A549 (cell line): ENCODE measurements around the gene SULF2.

Experiments used
- CEBPB ChIP-seq, 2 experiments: fragments of >200 bp in 1 of 2; sonication (Bioruptor Twin) in 1 of 2; formaldehyde crosslinking in 1 of 2; IDR thresholded peaks; 2 replicates each; pipeline ENCODE4 v1.6.1; 2012 to 2016
- GATA3 ChIP-seq: IDR thresholded peaks from 2 replicates; pipeline ENCODE4 v1.6.1; 2012; ENCODE audit warnings: borderline replicate concordance
- PHF8 ChIP-seq: fragments of 200-600 bp; sonication (generic); IDR thresholded peaks from 2 replicates; pipeline ENCODE4 v1.6.1; 2016; ENCODE audit warnings: low read depth, mild to moderate bottlenecking, antibody characterized with exemption, moderate library complexity, borderline replicate concordance
- RNF2 ChIP-seq: fragments of 200-600 bp; sonication (generic); IDR thresholded peaks from 2 replicates; pipeline ENCODE4 v1.6.1; 2016; ENCODE audit warnings: low read depth, mild to moderate bottlenecking, antibody characterized with exemption, moderate library complexity, borderline replicate concordance
- SMC3 ChIP-seq: fragments of >200 bp; sonication (Bioruptor Twin); formaldehyde crosslinking; IDR thresholded peaks from 3 replicates; pipeline ENCODE4 v1.6.1; 2018; ENCODE audit warnings: inconsistent platforms
- TF ChIP-seq, protein P1 (sequence below): fragments of 250-450 bp; sonication (Bioruptor Pico); IDR thresholded peaks from 2 replicates; pipeline ENCODE4 v1.5.0; 2021; ENCODE audit warnings: mild to moderate bottlenecking, moderate library complexity, borderline replicate concordance
- TF ChIP-seq, protein P2 (sequence below): fragments of >200 bp; sonication (Bioruptor Twin); formaldehyde crosslinking; IDR thresholded peaks from 3 replicates; pipeline ENCODE4 v1.5.1; 2016

DNA sequence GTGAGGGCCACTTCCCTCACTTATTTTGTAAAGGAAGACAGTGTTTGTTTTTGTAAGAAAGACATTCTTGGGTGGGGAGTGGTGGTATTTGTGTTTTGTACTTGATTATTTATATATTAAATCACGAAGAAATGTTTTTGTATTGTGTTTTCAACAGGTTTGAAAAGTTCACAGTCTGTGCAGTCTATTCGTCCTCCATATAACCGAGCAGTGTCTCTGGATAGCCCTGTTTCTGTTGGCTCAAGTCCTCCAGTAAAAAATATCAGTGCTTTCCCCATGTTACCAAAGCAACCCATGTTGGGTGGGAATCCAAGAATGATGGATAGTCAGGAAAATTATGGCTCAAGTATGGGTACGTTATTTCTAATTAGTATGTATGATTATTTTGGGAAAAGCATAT, 146.4 kb downstream of the SULF2 start:
- TF ChIP-seq, protein P1, sequence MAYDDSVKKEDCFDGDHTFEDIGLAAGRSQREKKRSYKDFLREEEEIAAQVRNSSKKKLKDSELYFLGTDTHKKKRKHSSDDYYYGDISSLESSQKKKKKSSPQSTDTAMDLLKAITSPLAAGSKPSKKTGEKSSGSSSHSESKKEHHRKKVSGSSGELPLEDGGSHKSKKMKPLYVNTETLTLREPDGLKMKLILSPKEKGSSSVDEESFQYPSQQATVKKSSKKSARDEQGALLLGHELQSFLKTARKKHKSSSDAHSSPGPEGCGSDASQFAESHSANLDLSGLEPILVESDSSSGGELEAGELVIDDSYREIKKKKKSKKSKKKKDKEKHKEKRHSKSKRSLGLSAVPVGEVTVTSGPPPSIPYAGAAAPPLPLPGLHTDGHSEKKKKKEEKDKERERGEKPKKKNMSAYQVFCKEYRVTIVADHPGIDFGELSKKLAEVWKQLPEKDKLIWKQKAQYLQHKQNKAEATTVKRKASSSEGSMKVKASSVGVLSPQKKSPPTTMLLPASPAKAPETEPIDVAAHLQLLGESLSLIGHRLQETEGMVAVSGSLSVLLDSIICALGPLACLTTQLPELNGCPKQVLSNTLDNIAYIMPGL (CRISPR knock-in tag), result no peak
- TF ChIP-seq SMC3 (no peak), CEBPB (IDR thresholded peaks at IDR 0.05) (no peak), GATA3 (no peak), PHF8 (no peak), RNF2 (no peak)
- TF ChIP-seq, protein P2, sequence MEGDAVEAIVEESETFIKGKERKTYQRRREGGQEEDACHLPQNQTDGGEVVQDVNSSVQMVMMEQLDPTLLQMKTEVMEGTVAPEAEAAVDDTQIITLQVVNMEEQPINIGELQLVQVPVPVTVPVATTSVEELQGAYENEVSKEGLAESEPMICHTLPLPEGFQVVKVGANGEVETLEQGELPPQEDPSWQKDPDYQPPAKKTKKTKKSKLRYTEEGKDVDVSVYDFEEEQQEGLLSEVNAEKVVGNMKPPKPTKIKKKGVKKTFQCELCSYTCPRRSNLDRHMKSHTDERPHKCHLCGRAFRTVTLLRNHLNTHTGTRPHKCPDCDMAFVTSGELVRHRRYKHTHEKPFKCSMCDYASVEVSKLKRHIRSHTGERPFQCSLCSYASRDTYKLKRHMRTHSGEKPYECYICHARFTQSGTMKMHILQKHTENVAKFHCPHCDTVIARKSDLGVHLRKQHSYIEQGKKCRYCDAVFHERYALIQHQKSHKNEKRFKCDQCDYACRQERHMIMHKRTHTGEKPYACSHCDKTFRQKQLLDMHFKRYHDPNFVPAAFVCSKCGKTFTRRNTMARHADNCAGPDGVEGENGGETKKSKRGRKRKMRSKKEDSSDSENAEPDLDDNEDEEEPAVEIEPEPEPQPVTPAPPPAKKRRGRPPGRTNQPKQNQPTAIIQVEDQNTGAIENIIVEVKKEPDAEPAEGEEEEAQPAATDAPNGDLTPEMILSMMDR, result no peak
